Mesenchymal stem cell (in vitro differentiated cells and primary cell): ENCODE results near the gene TAMALIN.
A peak's percentile ranks its signal among the peaks of the same experiment; 100 is the strongest.

Experiments used
- DNase-seq: peaks from one replicate; pipeline ENCODE4 v3.0.0-alpha.2; 2013
- H2AFZ ChIP-seq: one replicate; pipeline ENCODE4 v1.6.1; 2013; ENCODE audit warnings: low read depth, mild to moderate bottlenecking, control low read depth, inconsistent platforms, low read length, moderate library complexity
- H2AK5ac ChIP-seq: 2 replicates; pipeline ENCODE4 v1.6.1; 2013; ENCODE audit warnings: low read length, moderate library complexity, mild to moderate bottlenecking, inconsistent platforms; ENCODE audit not compliant: severe bottlenecking
- H2BK120ac ChIP-seq: one replicate; pipeline ENCODE4 v1.6.1; 2013; ENCODE audit warnings: low read depth, mild to moderate bottlenecking, inconsistent platforms, low read length, moderate library complexity
- H2BK12ac ChIP-seq, 2 experiments: one replicate each; pipeline ENCODE4 v1.6.1; 2013; ENCODE audit warnings: inconsistent platforms in 2 of 2, low read length in 2 of 2, mild to moderate bottlenecking in 2 of 2, moderate library complexity in 2 of 2, control low read depth in 1 of 2
- H2BK15ac ChIP-seq: one replicate; pipeline ENCODE4 v1.6.1; 2013; ENCODE audit warnings: mild to moderate bottlenecking, low read depth, inconsistent platforms; ENCODE audit not compliant: poor library complexity, severe bottlenecking
- H2BK5ac ChIP-seq: 2 replicates; pipeline ENCODE4 v1.6.1; 2013; ENCODE audit warnings: low read depth, mild to moderate bottlenecking, low read length, control low read depth, inconsistent platforms; ENCODE audit not compliant: poor library complexity, severe bottlenecking
- H3K14ac ChIP-seq, 2 experiments: one replicate each; pipeline ENCODE4 v1.6.1; 2013; ENCODE audit warnings: inconsistent platforms in 2 of 2, low read length in 2 of 2, control low read depth in 1 of 2, mild to moderate bottlenecking in 1 of 2, moderate library complexity in 1 of 2
- H3K18ac ChIP-seq, 2 experiments: one replicate each; pipeline ENCODE4 v1.6.1; 2013; ENCODE audit warnings: inconsistent platforms in 2 of 2, low read length in 2 of 2, control low read depth in 1 of 2, low read depth in 1 of 2, mild to moderate bottlenecking in 1 of 2
- H3K23ac ChIP-seq, 2 experiments: one replicate each; pipeline ENCODE4 v1.6.1; 2013; ENCODE audit warnings: inconsistent platforms in 2 of 2, low read length in 2 of 2, mild to moderate bottlenecking in 2 of 2, moderate library complexity in 2 of 2, control low read depth in 1 of 2
- H3K27ac ChIP-seq: 2 replicates; pipeline ENCODE4 v1.5.1; 2013; ENCODE audit warnings: mild to moderate bottlenecking, moderate library complexity, low read length, control low read depth, inconsistent platforms; ENCODE audit not compliant: poor library complexity, severe bottlenecking
- H3K27me3 ChIP-seq, 2 experiments: 2 replicates each; pipeline versions ENCODE4 v1.6.1 to v1.7.0; 2013; ENCODE audit warnings: low read length in 2 of 2, mild to moderate bottlenecking in 2 of 2, moderate library complexity in 2 of 2, control low read depth in 1 of 2, inconsistent platforms in 1 of 2; ENCODE audit not compliant: control insufficient read depth in 1 of 2, insufficient read depth in 1 of 2
- H3K36me3 ChIP-seq, 2 experiments: 2 replicates each; pipeline versions ENCODE4 v1.6.1 to v1.7.0; 2013; ENCODE audit warnings: low read length in 2 of 2, control low read depth in 1 of 2, inconsistent platforms in 1 of 2, low read depth in 1 of 2, mild to moderate bottlenecking in 1 of 2; ENCODE audit not compliant: insufficient read depth in 2 of 2, control insufficient read depth in 1 of 2
- H3K4ac ChIP-seq, 2 experiments: one replicate each; pipeline ENCODE4 v1.6.1; 2013; ENCODE audit warnings: inconsistent platforms in 2 of 2, low read length in 2 of 2, mild to moderate bottlenecking in 2 of 2, moderate library complexity in 2 of 2, control low read depth in 1 of 2, low read depth in 1 of 2
- H3K4me1 ChIP-seq: 2 replicates; pipeline ENCODE4 v1.6.1; 2013; ENCODE audit warnings: low read depth, low read length, control low read depth; ENCODE audit not compliant: control insufficient read depth, insufficient read depth
- H3K4me2 ChIP-seq: 2 replicates; pipeline ENCODE4 v1.6.1; 2013; ENCODE audit warnings: low read length, mild to moderate bottlenecking, inconsistent platforms; ENCODE audit not compliant: poor library complexity, severe bottlenecking
- H3K4me3 ChIP-seq, 2 experiments: 2 replicates each; pipeline versions ENCODE4 v1.5.1 to v1.7.0; 2013; ENCODE audit warnings: low read length in 2 of 2, mild to moderate bottlenecking in 2 of 2, control low read depth in 1 of 2, low read depth in 1 of 2; ENCODE audit not compliant: insufficient read depth in 1 of 2
- H3K79me1 ChIP-seq: replicated peaks from 2 replicates; pipeline ENCODE4 v1.6.1; 2013; ENCODE audit warnings: mild to moderate bottlenecking, control low read depth, low read length, inconsistent platforms; ENCODE audit not compliant: poor library complexity, severe bottlenecking
- H3K9ac ChIP-seq: 2 replicates; pipeline ENCODE4 v1.7.0; 2013; ENCODE audit warnings: mild to moderate bottlenecking, low read length, moderate library complexity
- H3K9me3 ChIP-seq: 2 replicates; pipeline ENCODE4 v1.7.0; 2013; ENCODE audit warnings: mild to moderate bottlenecking, low read length; ENCODE audit not compliant: control insufficient read depth
- H4K8ac ChIP-seq: one replicate; pipeline ENCODE4 v1.6.1; 2013; ENCODE audit warnings: inconsistent platforms, mild to moderate bottlenecking, low read length, moderate library complexity
- H4K91ac ChIP-seq: one replicate; pipeline ENCODE4 v1.6.1; 2013; ENCODE audit warnings: mild to moderate bottlenecking, low read length, inconsistent platforms
- WGBS: methylation state at CpG from one replicate; pipeline ENCODE4 v1.1.7; 2013; ENCODE audit warnings: mixed read lengths; 5-methylcytosine and 5-hydroxymethylcytosine counted together

TAMALIN gene

GRCh38 chr12:52023182-52023975, 16.6 kb downstream of the TAMALIN start:
- no peak overlapping the region for H2BK5ac ChIP-seq
- DNase-seq = peak; percentile 72
- WGBS = 2% methylated on average over 52 of the region's 70 CpGs
- no peak overlapping the region for H2BK120ac ChIP-seq
- no peaks in the 10 kb centered on the region for H3K36me3 ChIP-seq
- peak overlapping the region in 1 of 2 experiments; percentile 34 for H3K18ac ChIP-seq
- peak overlapping the region; percentile 83 for H4K8ac ChIP-seq
- H3K4me3 ChIP-seq = peak overlapping the region; percentile 59 to 75
- no peak overlapping the region for H3K23ac ChIP-seq
- no peak overlapping the region for H3K27ac ChIP-seq
- no peak overlapping the region for H3K4ac ChIP-seq
- H4K91ac ChIP-seq = peak overlapping the region; percentile 18
- H3K27me3 ChIP-seq = peaks cover 0 to 20% of the 10 kb centered on the region in 2 experiments
- H3K4me1 ChIP-seq = peaks cover 38% of the 10 kb centered on the region
- H2AFZ ChIP-seq = peak overlapping the region; percentile 40
- no peak overlapping the region for H2BK12ac ChIP-seq
- no peak overlapping the region for H2BK15ac ChIP-seq
- no peak overlapping the region for H2AK5ac ChIP-seq
- H3K9ac ChIP-seq = peak overlapping the region; percentile 83
- H3K4me2 ChIP-seq = peak overlapping the region; percentile 94
- no peaks in the 10 kb centered on the region for H3K79me1 ChIP-seq
- peak overlapping the region in 1 of 2 experiments; percentile 59 for H3K14ac ChIP-seq
- H3K9me3 ChIP-seq = no peaks in the 10 kb centered on the region

- Histone ChIP-seq H3K9ac (peak overlapping the region; percentile 83), H2BK5ac (no peak overlapping the region), H3K18ac (peak overlapping the region in 1 of 2 experiments; percentile 13), H3K27me3 (peaks cover 0 to 24% of the 10 kb centered on the region in 2 experiments), H3K14ac (no peak overlapping the region), H3K9me3 (no peaks in the 10 kb centered on the region), H2BK120ac (no peak overlapping the region), H3K36me3 (no peaks in the 10 kb centered on the region), H3K79me1 (no peaks in the 10 kb centered on the region), H4K8ac (peak overlapping the region; percentile 93), H2BK12ac (peak overlapping the region in 1 of 2 experiments; percentile 79), H2AFZ (peak overlapping the region; percentile 1), H3K23ac (no peak overlapping the region), H3K4me1 (peaks cover 30% of the 10 kb centered on the region), H3K4ac (no peak overlapping the region), H2AK5ac (no peak overlapping the region), H3K4me2 (peak overlapping the region; percentile 94), H4K91ac (peak overlapping the region; percentile 66), H3K27ac (no peak overlapping the region), H2BK15ac (no peak overlapping the region), H3K4me3 (peak overlapping the region in 1 of 2 experiments; percentile 75)
- WGBS = 38% methylated on average over 19 of the region's 20 CpGs
- no peak for DNase-seq
Measured at GRCh38 chr12:52023976-52024688, 17.4 kb downstream of the TAMALIN start.

GRCh38 chr12:52024845-52025230, 18.1 kb downstream of the TAMALIN start:
- H3K14ac ChIP-seq = no peak overlapping the region
- H3K23ac ChIP-seq = no peak overlapping the region
- no peak overlapping the region for H2BK120ac ChIP-seq
- H3K18ac ChIP-seq = no peak overlapping the region
- no peaks in the 10 kb centered on the region for H3K9me3 ChIP-seq
- no peak for DNase-seq
- H4K91ac ChIP-seq = no peak overlapping the region
- H2BK12ac ChIP-seq = no peak overlapping the region
- H3K4me1 ChIP-seq = peaks cover 30% of the 10 kb centered on the region
- H3K9ac ChIP-seq = peak overlapping the region; percentile 83
- peaks cover 0 to 26% of the 10 kb centered on the region in 2 experiments for H3K27me3 ChIP-seq
- H3K4me2 ChIP-seq = no peak overlapping the region
- H3K79me1 ChIP-seq = no peaks in the 10 kb centered on the region
- 91% methylated on average over 14 of the region's 15 CpGs for WGBS
- no peak overlapping the region for H3K27ac ChIP-seq
- H4K8ac ChIP-seq = peak overlapping the region; percentile 10
- H2BK5ac ChIP-seq = no peak overlapping the region
- peak overlapping the region in 1 of 2 experiments; percentile 76 for H3K4me3 ChIP-seq
- H2AK5ac ChIP-seq = no peak overlapping the region
- H3K4ac ChIP-seq = no peak overlapping the region
- H2BK15ac ChIP-seq = no peak overlapping the region
- H2AFZ ChIP-seq = no peak overlapping the region
- H3K36me3 ChIP-seq = no peaks in the 10 kb centered on the region

GRCh38 chr12:52026263-52026662, 19.5 kb downstream of the TAMALIN start:
- H2AK5ac ChIP-seq = no peak overlapping the region
- no peaks in the 10 kb centered on the region for H3K36me3 ChIP-seq
- 85% methylated on average over 5 of the region's 5 CpGs for WGBS

More at GRCh38 chr12:52026263-52026662, 19.5 kb downstream of the TAMALIN start:
- peaks cover 0 to 13% of the 10 kb centered on the region in 2 experiments for H3K27me3 ChIP-seq
- H2BK5ac ChIP-seq = no peak overlapping the region
- no peak overlapping the region for H2BK15ac ChIP-seq
- H3K23ac ChIP-seq = no peak overlapping the region
- no peak overlapping the region for H4K8ac ChIP-seq
- peak; percentile 75 for DNase-seq
- no peak overlapping the region for H3K27ac ChIP-seq
- peaks cover 23% of the 10 kb centered on the region for H3K4me1 ChIP-seq
- H3K4ac ChIP-seq = no peak overlapping the region
- H3K4me3 ChIP-seq = no peak overlapping the region
- H3K9me3 ChIP-seq = no peaks in the 10 kb centered on the region
- no peak overlapping the region for H4K91ac ChIP-seq
- no peaks in the 10 kb centered on the region for H3K79me1 ChIP-seq
- no peak overlapping the region for H2BK12ac ChIP-seq
- H2AFZ ChIP-seq = no peak overlapping the region
- H3K9ac ChIP-seq = peak overlapping the region; percentile 83
- no peak overlapping the region for H3K14ac ChIP-seq
- no peak overlapping the region for H3K18ac ChIP-seq
- no peak overlapping the region for H2BK120ac ChIP-seq
- H3K4me2 ChIP-seq = no peak overlapping the region
